WTC11 (cell line): ENCODE results near the gene POU3F2. TPM values are rescaled to one million over a fixed set of nuclear protein-coding genes. Genes with fewer than 3 reads are reported as not detected.

Experiments
- ATAC-seq: fragments of 200-7000 bp; cut with Tn5 transposase; 2 replicates; pipeline ENCODE4 v1.10.0; 2021; ENCODE audit warnings: mild to moderate bottlenecking, moderate library complexity
- CTCF ChIA-PET: fragments of 300-600 bp; sonication (Branson Sonifier 250); formaldehyde crosslinking; loops from one replicate; lab custom pipeline; 2021; ENCODE audit warnings: antibody characterized with exemption; lab: Charles Lee
- POLR2A ChIA-PET: fragments of 350-600 bp; sonication (Branson Sonifier 250); formaldehyde crosslinking; loops from one replicate; lab custom pipeline; 2021; ENCODE audit warnings: antibody characterized with exemption; lab: Charles Lee
- DNase-seq: peaks from one replicate; pipeline ENCODE4 v3.0.0; 2021; ENCODE audit warnings: low spot score
- H3K27ac Mint-ChIP-seq: 2 replicates; pipeline ENCODE4 v1.8.0; 2021; ENCODE audit warnings: mixed read lengths
- H3K27me3 Mint-ChIP-seq: 2 replicates; pipeline ENCODE4 v1.8.0; 2021; ENCODE audit warnings: low read depth, mild to moderate bottlenecking, moderate library complexity, mixed read lengths
- H3K36me3 Mint-ChIP-seq: 2 replicates; pipeline ENCODE4 v1.8.0; 2021; ENCODE audit warnings: mixed read lengths
- H3K4me1 Mint-ChIP-seq: 2 replicates; pipeline ENCODE4 v1.8.0; 2022; ENCODE audit warnings: mixed read lengths
- H3K4me3 Mint-ChIP-seq: 2 replicates; pipeline ENCODE4 v1.8.0; 2021; ENCODE audit warnings: mild to moderate bottlenecking, moderate library complexity, mixed read lengths
- H3K9me3 Mint-ChIP-seq: 2 replicates; pipeline ENCODE4 v1.8.0; 2021; ENCODE audit warnings: mixed read lengths
- AR ChIP-seq: fragments of 250-450 bp; sonication (Bioruptor Pico); IDR thresholded peaks from 2 replicates; pipeline ENCODE4 v1.9.0; 2021; ENCODE audit warnings: mild to moderate bottlenecking
- ATF2 ChIP-seq: sonication (generic); formaldehyde crosslinking; IDR thresholded peaks from 2 replicates; pipeline ENCODE4 v1.8.1; 2022; ENCODE audit warnings: low read depth, missing genetic modification reagents, borderline replicate concordance
- E2F1 ChIP-seq: sonication (generic); formaldehyde crosslinking; IDR thresholded peaks from 2 replicates; pipeline ENCODE4 v1.8.0; 2022; ENCODE audit warnings: mild to moderate bottlenecking, missing genetic modification reagents
- FOXP4 ChIP-seq: sonication (generic); formaldehyde crosslinking; IDR thresholded peaks from 2 replicates; pipeline ENCODE4 v1.8.0; 2022; ENCODE audit warnings: mild to moderate bottlenecking, missing genetic modification reagents
- GTF2I ChIP-seq: fragments of 250-450 bp; sonication (Bioruptor Pico); conservative IDR thresholded peaks from 2 replicates; pipeline ENCODE4 v1.4.0; 2021; ENCODE audit warnings: mild to moderate bottlenecking
- MAX ChIP-seq: sonication (generic); formaldehyde crosslinking; IDR thresholded peaks from 2 replicates; pipeline ENCODE4 v1.8.0; 2022; ENCODE audit warnings: mild to moderate bottlenecking, missing genetic modification reagents
- MLX ChIP-seq: sonication (generic); formaldehyde crosslinking; IDR thresholded peaks from 2 replicates; pipeline ENCODE4 v1.8.1; 2023; ENCODE audit warnings: mild to moderate bottlenecking, missing genetic modification reagents, moderate library complexity
- NR2C2 ChIP-seq: sonication (generic); formaldehyde crosslinking; IDR thresholded peaks from 2 replicates; pipeline ENCODE4 v1.8.0; 2022; ENCODE audit warnings: mild to moderate bottlenecking, missing genetic modification reagents
- RORB ChIP-seq: fragments of 250-450 bp; sonication (Bioruptor Pico); IDR thresholded peaks from 2 replicates; pipeline ENCODE4 v1.9.0; 2021; ENCODE audit warnings: mild to moderate bottlenecking
- SOX15 ChIP-seq: fragments of 250-450 bp; sonication (Bioruptor Pico); IDR thresholded peaks from 2 replicates; pipeline ENCODE4 v1.9.0; 2021; ENCODE audit warnings: mild to moderate bottlenecking
- USF2 ChIP-seq: sonication (generic); formaldehyde crosslinking; IDR thresholded peaks from 2 replicates; pipeline ENCODE4 v1.8.1; 2023; ENCODE audit warnings: mild to moderate bottlenecking, missing genetic modification reagents, moderate library complexity
- ZBTB21 ChIP-seq: sonication (generic); formaldehyde crosslinking; IDR thresholded peaks from 2 replicates; pipeline ENCODE4 v1.8.1; 2023; ENCODE audit warnings: mild to moderate bottlenecking, missing genetic modification reagents, borderline replicate concordance
- ZNF219 ChIP-seq: sonication (generic); formaldehyde crosslinking; IDR thresholded peaks from 2 replicates; pipeline ENCODE4 v1.8.0; 2023; ENCODE audit warnings: missing genetic modification reagents, mild to moderate bottlenecking, borderline replicate concordance
- ZNF232 ChIP-seq: sonication (generic); formaldehyde crosslinking; IDR thresholded peaks from 2 replicates; pipeline ENCODE4 v1.8.0; 2022; ENCODE audit warnings: mild to moderate bottlenecking, missing genetic modification reagents
- ZNF425 ChIP-seq: fragments of 250-450 bp; sonication (Bioruptor Pico); conservative IDR thresholded peaks from 2 replicates; pipeline ENCODE4 v1.9.0; 2021; ENCODE audit warnings: mild to moderate bottlenecking
- ZNF512 ChIP-seq: sonication (generic); formaldehyde crosslinking; IDR thresholded peaks from 2 replicates; pipeline ENCODE4 v1.8.1; 2022; ENCODE audit warnings: missing genetic modification reagents, borderline replicate concordance
- ZNF671 ChIP-seq: fragments of 250-450 bp; sonication (Bioruptor Pico); IDR thresholded peaks from 2 replicates; pipeline ENCODE4 v1.8.0; 2021; ENCODE audit warnings: mild to moderate bottlenecking
- total RNA-seq: library from RNA; stranded (reverse); gene quantifications from 3 replicates; pipeline ENCODE4 v1.2.3, GENCODE V29; 2021

The POU3F2 gene
- total RNA-seq, 1 experiment from 2014 or later = 0.07 TPM

GRCh38 chr6:98787435-98787834 is 46.9 kb upstream of the POU3F2 start (continued):
- TF ChIP-seq ZNF425 (no peak), USF2 (CRISPR knock-in tag) (no peak), ZNF219 (no peak), FOXP4 (no peak)

- Mint-ChIP-seq H3K27ac (no peak overlapping the region), H3K36me3 (no peaks in the 10 kb centered on the region), H3K9me3 (no peaks in the 10 kb centered on the region), H3K4me1 (peaks cover 33% of the 10 kb centered on the region), H3K27me3 (peaks cover 3% of the 10 kb centered on the region; the same call in 1 of the 2 replicates), H3K4me3 (peak overlapping the region; percentile 26; the same call in 1 of the 2 replicates)
- 0 out of 2 replicates have a peak, but pooled peaks have one; percentile 26 for TF ChIP-seq MAX
- TF ChIP-seq ZNF512 (CRISPR knock-in tag) = no peak
- ATAC-seq (peak; percentile 94), DNase-seq (peak; percentile 49)
- ChIA-PET CTCF (no interaction called here), POLR2A (no interaction called here)
Measured at GRCh38 chr6:98787961-98788360, 46.4 kb upstream of the POU3F2 start.

GRCh38 chr6:98794307-98794842 is 40.0 kb upstream of the POU3F2 start:
- ATAC-seq = no peak
- CTCF ChIA-PET = no interaction called here
- H3K4me3 Mint-ChIP-seq = no peak overlapping the region
- no peak for DNase-seq
- no peak overlapping the region for H3K27ac Mint-ChIP-seq
- POLR2A ChIA-PET = no interaction called here
- H3K9me3 Mint-ChIP-seq = no peaks in the 10 kb centered on the region
- H3K27me3 Mint-ChIP-seq = no peaks in the 10 kb centered on the region; the same call in 1 of the 2 replicates
- H3K4me1 Mint-ChIP-seq = peaks cover 14% of the 10 kb centered on the region
- H3K36me3 Mint-ChIP-seq = no peaks in the 10 kb centered on the region
- TF ChIP-seq SOX15 (no peak), ZNF232 (CRISPR knock-in tag) (no peak), GTF2I (no peak), MLX (no peak), ZNF671 (CRISPR knock-in tag) (no peak), ATF2 (no peak), ZBTB21 (no peak), ZNF512 (CRISPR knock-in tag) (no peak), AR (CRISPR knock-in tag) (no peak), E2F1 (CRISPR knock-in tag) (no peak), RORB (CRISPR knock-in tag) (no peak), NR2C2 (CRISPR knock-in tag) (no peak)
